Nephron progenitor cell (in vitro differentiated cells): Measurements from ENCODE around the gene SLC4A1AP.

Experiments
- DNase-seq: peaks from one replicate; pipeline ENCODE4 v3.0.0; 2021
- H3K27ac Mint-ChIP-seq: 2 replicates; pipeline ENCODE4 v1.8.0; 2021; ENCODE audit warnings: mild to moderate bottlenecking, moderate library complexity, mixed read lengths
- H3K27me3 Mint-ChIP-seq: 2 replicates; pipeline ENCODE4 v1.8.0; 2021; ENCODE audit warnings: mild to moderate bottlenecking, low read depth, mixed read lengths; ENCODE audit not compliant: poor library complexity
- H3K36me3 Mint-ChIP-seq: 2 replicates; pipeline ENCODE4 v1.8.0; 2021; ENCODE audit warnings: low read depth, mixed read lengths
- H3K4me1 Mint-ChIP-seq: 2 replicates; pipeline ENCODE4 v1.8.0; 2021; ENCODE audit warnings: mixed read lengths
- H3K4me3 Mint-ChIP-seq: 2 replicates; pipeline ENCODE4 v1.8.0; 2021; ENCODE audit warnings: mild to moderate bottlenecking, moderate library complexity, mixed read lengths
- H3K9me3 Mint-ChIP-seq: 2 replicates; pipeline ENCODE4 v1.8.0; 2021; ENCODE audit warnings: mild to moderate bottlenecking, moderate library complexity, mixed read lengths
- CTCF ChIP-seq: fragments of 200-600 bp; sonication (generic); IDR thresholded peaks from 2 replicates; pipeline ENCODE4 v1.5.0; 2021; ENCODE audit warnings: antibody characterized with exemption

Gene SLC4A1AP

GRCh38 chr2:27663285-27664153 is at the start of gene SLC4A1AP, which contains the start of gene SUPT7L:
TSS of gene SLC4A1AP (plus strand) at chr2:27663889. CDS start at chr2:27663915, 26 bp downstream.
TSS of gene SUPT7L (minus strand) at chr2:27663614. CDS start at chr2:27662192, 1,422 bp downstream.
- no peaks in the 10 kb centered on the region for H3K9me3 Mint-ChIP-seq
- peak; percentile 77 for DNase-seq

GRCh38 chr2:27613985-27614384 is 49.7 kb upstream of the SLC4A1AP start:
- no peak for TF ChIP-seq CTCF
- no peak overlapping the region for H3K27ac Mint-ChIP-seq
- no peaks in the 10 kb centered on the region for H3K4me1 Mint-ChIP-seq
- H3K27me3 Mint-ChIP-seq, result no peaks in the 10 kb centered on the region
- DNase-seq, result no peak
- H3K9me3 Mint-ChIP-seq, result no peaks in the 10 kb centered on the region
- peaks cover 61% of the 10 kb centered on the region for H3K36me3 Mint-ChIP-seq
- no peak overlapping the region for H3K4me3 Mint-ChIP-seq

More at GRCh38 chr2:27663285-27664153, at the start of gene SLC4A1AP, which contains the start of gene SUPT7L:
- H3K36me3 Mint-ChIP-seq, result peaks cover 46% of the 10 kb centered on the region
- H3K4me3 Mint-ChIP-seq, result peak within 1 kb of the TSS; percentile 99
- H3K27me3 Mint-ChIP-seq, result peaks cover 6% of the 10 kb centered on the region
- peaks cover 39% of the 10 kb centered on the region for H3K4me1 Mint-ChIP-seq
- H3K27ac Mint-ChIP-seq, result peak within 1 kb of the TSS; percentile 100
- no peak for TF ChIP-seq CTCF

- no peak for DNase-seq
- no peaks in the 10 kb centered on the region for H3K9me3 Mint-ChIP-seq
- no peak for TF ChIP-seq CTCF
- no peaks in the 10 kb centered on the region for H3K27me3 Mint-ChIP-seq
- H3K36me3 Mint-ChIP-seq, result peaks cover 67% of the 10 kb centered on the region
- no peaks in the 10 kb centered on the region for H3K4me1 Mint-ChIP-seq
- H3K27ac Mint-ChIP-seq, result no peak overlapping the region
- no peak overlapping the region for H3K4me3 Mint-ChIP-seq
These were observed 48.4 kb upstream of the SLC4A1AP start for GRCh38 chr2:27615316-27615715.

GRCh38 chr2:27621524-27621923 is 42.2 kb upstream of the SLC4A1AP start:
- no peaks in the 10 kb centered on the region for H3K4me1 Mint-ChIP-seq
- TF ChIP-seq CTCF, result no peak
- H3K9me3 Mint-ChIP-seq, result no peaks in the 10 kb centered on the region
- H3K27me3 Mint-ChIP-seq, result no peaks in the 10 kb centered on the region
- no peak overlapping the region for H3K4me3 Mint-ChIP-seq
- no peak for DNase-seq
- H3K36me3 Mint-ChIP-seq, result peaks cover 53% of the 10 kb centered on the region
- peak overlapping the region; percentile 1 for H3K27ac Mint-ChIP-seq

GRCh38 chr2:27622921-27623384 is 40.7 kb upstream of the SLC4A1AP start:
- Mint-ChIP-seq H3K9me3 (no peaks in the 10 kb centered on the region), H3K36me3 (peaks cover 42% of the 10 kb centered on the region), H3K4me3 (no peak overlapping the region), H3K27ac (no peak overlapping the region), H3K27me3 (no peaks in the 10 kb centered on the region), H3K4me1 (no peaks in the 10 kb centered on the region)
- TF ChIP-seq CTCF, result no peak
- DNase-seq, result no peak
